Activated T-helper 1 cell treated with anti-CD3 and anti-CD28 coated beads, Interleukin-2, amount 50 U/mL, for 16 hours (primary cell): ENCODE measurements around the gene SERTAD2.

Experiments
- DNase-seq, 2 donors: peaks; one replicate each; pipeline ENCODE4 v3.0.0-alpha.2; 2020; ENCODE audit warnings: low read depth in 1 of 2, low spot score in 1 of 2

Gene SERTAD2

DNA sequence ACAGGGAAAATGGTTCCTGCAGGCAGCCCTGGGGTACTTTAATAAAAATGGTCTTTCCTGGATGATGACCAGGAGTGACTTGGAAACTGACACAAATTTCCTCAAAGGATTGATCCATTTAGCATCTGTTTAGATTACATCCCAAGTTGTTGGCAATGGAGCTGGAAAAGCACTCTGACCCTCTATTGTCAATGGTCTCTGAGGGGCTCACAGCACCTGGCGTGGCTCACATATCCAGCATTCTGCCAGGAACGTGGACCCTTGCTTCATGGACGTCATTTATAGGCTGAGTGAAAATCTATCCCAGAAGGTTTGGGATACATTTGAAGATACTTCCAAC lies 43.8 kb downstream of the SERTAD2 start:
- DNase-seq = no peak

DNA sequence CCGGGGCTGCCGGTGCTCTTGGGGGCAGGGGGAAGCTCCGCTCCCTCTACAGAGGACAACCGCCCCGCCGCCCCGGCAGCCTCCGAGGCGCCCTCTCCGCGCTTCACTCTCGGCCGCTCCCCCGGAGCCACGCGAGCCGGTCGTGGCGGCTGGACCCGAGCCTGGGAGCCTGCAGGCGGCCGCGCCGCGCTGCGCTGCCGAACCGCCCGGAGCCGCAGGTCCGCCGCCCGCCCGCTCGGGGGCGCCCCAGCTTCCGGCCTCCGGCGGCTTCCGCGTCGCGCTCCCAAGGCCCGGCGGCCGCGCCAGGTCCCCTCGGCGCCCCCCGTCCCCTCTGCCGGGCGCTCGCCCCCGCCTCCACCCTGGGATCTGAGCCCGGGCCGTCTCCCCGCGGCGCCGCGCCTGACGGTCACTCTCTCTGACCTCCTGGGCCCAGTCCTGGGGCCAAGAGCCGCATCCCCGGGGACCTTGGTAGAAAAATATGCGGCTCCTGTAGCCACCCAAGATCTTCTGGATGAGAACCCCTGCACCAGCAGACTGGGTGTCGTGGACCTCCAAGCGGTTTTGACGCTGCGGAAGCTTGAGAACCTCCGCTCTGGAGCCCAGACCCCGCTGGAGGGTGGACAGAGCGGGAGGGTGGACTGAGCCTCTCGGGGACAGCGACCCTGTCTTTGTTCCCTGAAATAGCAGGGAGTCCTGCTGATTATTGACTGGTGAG lies 44.3 kb downstream of the SERTAD2 start:
- DNase-seq = peak; percentile 35 to 62

DNA sequence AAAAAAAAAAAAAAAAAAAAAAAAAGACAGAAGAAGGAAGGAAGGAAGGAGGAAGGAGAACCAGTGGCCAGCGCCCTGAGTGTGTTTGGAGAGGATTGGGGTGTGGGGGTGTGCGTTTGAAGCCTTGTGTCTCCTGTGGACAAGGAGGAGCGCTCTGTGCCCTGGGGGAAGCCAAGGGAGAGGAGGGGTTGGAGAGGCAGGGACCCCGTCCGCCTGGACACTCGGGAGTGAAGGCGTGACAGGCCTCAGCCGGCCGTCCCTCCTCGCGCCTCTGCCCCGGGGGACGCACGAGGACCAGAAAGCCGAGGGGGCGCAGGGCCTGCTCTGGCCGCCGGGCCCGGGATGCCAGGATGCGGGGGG lies 44.9 kb downstream of the SERTAD2 start:
- no peak for DNase-seq

DNA sequence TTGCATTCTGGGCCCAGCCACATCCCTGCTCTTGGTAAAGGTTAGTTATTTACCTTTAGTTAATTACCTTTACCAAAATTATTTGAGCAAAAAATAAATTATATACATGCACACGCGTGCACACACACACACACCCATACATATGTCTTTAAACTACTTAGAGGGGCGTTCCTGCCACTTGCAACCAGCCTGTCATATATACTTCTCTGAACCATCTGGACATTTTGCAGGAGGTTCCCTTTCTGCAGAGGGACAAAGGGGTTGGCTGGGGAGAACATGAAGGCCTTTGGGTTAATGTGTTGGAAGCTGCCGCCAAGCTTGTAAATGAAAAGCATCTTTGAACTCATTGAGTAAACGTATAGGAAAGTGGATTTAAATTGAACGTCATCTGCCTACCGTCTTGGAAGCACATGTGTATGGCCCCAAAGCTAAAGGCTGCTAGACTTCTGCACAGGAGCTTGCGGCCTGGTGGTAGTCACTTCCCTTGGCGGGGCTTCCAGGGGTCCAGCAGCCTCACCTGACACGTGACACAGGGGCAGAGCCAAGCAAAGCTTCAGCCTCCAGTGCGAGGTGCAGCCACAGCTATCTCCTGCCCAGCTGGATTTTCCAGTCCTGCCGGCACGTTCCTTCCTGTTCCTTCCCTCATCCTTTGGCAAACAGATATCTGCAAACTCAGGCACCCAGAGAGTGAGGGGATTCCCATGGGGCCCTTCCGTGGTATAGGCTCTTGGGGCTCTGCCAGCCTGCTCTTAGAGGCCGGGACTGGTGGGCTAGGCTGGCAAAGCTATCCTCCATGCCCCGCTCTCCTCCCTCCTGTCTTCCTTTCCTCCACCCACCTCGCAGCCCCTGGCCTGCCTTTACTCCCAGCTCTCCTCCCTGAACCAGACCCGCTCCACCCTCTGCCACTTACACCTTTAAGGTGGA lies 46.1 kb downstream of the SERTAD2 start:
- no peak for DNase-seq

DNA sequence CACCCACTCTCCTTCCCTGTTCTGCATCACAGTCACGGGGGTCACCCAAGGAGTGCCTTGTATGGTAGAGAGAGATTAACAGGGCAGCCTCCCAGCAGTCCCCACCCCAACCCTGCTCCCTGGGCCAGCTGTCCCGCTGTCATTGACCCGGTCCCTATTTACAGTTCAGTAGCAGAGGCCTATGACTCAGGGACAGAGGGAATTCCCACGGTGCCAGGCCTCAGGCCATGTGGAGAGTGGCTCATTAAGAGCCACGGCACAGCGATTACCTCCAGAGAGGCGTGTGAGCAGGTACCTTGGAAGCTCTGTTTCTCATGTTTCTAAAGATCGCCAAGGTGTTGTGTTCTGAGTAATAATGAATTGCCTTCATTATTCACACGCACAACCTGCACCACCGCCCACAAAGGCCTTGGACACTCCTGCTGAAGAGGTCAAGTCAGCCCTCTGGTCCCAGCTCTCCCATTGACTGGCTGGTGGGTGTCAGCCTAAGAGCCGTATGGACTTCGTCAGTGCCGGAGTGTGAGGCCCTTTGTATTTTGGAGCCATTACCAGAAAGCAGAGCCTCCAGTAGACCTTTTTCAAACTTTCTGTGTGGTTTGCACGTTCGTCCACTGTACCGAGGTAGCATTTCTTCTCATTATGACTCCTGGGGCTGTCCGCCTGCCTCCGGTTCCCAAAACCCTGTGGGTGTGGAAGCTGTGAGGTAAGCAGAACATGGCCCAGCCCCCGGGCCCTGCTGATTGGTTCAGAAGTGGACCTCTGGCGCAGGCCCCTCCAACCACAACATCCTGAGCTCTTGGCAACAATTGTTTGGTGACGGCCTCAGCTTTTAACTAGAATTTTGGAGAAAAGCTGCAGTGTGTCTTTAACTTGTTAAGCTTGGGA lies 47.0 kb downstream of the SERTAD2 start:
- peak; percentile 60 to 73 for DNase-seq

DNA sequence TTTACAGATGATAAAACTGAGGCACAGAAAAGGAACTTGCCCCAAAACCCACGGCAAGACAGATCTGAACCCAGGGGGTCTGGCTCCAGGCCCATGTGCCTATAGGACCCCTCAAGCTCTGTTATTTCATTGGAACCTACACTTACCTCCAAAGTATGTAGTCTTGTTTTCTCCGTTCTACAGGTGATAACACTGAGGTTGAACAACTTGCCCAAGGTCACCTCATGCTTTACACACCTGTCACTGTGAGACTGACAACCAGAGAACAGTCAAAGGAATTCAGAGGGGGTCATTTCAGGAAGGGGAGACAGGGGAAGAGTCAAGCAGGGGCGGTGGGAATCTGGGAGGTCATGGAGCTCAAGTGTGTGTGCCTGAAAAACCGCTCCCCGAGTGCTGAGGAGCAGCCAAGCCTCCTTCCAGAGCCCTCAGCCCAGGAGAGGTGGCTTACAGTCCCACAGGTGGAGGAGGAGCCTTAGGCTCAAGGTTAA lies 47.7 kb downstream of the SERTAD2 start:
- DNase-seq = no peak

DNA sequence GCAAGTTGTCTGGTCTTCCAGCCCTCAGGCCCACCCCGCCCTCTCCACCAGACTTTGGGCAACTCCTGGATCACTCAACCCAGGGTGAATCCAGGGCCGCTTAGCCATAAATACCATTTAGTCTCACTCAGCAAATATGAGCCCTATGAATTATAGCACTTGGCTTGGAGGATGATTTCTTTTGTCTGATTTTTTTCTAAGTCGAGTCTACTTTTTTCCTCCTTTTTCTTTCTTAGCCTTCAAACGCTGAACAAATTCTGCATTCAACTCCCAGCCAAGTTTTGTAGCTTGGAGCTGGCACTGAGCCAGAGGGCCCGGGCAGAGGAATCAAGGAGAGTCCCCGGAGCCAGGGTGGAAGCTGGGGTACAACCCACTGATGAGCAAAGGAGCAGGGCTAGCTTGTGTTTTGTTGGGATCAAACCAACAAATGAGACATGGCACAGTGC lies 48.7 kb downstream of the SERTAD2 start:
- DNase-seq = no peak

DNA sequence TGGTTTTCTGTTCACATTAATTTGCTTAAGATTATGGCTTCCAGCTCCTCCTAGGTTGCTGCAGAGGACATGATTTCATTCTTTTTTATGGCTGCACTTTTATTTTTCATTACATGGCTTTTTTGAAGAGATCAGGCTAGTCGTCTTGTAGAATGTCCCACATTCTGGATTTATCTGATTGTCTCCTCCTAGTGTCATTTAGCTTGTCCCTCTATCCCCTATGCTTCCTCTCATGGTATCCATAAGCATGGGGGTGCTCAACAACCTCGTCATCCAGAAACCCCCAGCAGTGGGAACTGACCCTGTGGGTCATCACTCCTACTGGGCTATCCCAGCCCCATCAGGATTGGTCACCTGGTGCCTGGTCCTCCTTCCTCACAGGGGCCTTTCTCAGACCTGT lies 49.6 kb downstream of the SERTAD2 start:
- no peak for DNase-seq

DNA sequence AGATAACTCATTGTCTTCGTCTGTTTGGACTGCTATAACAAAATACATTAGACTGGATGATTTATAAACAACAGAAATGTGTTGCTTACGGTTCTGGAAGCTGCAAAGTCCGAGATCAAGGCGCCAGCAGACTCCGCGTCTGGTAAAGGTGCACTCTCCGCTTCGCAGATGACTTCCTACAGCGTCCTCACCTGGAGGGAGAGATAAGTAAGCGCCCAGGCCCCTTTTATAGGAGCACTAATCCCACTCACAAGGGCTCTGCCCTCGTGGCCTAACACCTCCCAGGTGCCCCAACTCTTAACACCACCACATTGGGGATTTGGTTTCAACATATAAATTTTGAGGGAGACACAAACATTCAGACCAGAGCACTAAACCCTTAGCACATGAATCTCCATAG lies 51.3 kb downstream of the SERTAD2 start:
- DNase-seq = no peak

DNA sequence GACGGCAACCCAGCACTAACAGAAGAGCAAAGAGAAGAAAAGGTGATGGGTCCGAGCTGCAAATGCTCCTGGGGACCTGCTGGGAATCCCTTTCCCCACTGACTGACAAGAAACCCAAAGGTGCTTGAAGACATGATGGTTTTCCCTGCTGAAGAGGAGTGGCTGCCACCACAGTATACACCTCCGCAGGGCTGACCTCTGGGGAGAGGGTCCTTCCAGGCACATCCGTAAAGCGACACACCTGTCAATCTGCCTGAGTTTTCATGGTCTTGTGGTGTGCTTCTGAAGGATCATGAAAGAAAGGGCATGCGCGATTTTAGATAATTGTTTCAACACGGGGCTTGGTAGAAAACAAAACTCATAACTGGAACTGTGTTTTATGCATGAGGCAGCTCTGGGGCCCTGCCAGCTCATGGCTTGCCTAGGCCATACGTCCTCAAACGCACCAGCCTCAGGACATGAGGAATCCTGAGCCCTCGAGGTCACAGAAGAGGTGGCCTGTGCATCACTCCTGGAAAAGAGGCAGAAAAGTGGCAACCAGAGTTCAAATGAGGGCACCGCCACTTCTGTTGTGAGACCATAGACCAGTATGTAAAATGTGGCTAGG lies 51.8 kb downstream of the SERTAD2 start:
- no peak for DNase-seq

DNA sequence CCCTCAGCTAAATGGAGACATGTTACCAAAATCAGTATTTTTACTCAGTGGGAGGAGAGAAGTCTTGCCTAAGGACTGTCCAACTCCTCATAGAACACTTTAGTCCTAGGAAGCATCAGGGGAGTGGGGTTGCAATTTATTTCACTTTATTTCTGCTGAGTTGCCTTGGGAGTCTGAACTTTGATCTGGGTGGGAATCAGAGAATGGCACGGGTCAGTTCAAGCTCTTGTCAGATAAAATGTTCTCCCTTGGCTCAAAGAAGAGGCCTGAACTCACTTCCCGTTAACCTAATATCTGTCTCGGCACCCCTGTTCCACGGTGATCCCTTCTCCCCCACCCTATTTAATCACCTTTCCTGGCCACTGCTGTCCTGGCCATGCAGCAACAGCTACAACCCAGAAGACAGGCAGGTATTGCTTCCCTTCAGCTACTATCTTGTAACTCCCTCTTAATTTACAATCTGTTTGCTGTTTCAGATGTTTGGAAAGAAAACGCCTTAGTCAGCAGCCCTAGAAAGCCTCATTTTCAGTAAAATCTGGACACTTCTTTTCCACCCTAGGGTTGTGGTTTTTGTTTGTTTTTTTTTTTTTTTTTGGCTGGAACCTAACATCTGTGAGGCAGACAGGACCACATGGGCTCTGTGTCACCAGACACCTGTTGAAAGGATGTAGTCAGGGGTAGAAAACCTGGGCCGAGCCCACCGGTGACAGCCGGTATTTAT lies 52.5 kb downstream of the SERTAD2 start:
- no peak for DNase-seq

DNA sequence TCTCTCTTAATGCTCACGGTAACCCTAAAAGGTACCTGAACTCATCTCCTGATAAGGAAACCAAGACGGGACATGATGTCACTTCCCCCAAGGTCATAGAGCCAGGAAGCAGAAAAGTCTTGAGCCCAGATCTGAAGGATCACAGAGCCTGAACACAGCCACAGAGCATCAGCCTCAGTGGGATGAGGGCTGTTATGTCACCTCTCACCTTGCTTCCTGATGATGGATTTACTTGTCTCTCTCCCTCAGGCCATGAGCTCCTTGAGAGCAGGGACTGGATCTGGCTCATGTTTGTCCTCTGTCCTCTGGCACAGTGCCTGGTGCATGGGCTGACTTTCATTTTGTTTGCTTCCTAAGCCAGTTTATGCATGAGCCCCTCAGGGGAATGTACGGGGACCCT lies 54.2 kb downstream of the SERTAD2 start:
- no peak for DNase-seq

DNA sequence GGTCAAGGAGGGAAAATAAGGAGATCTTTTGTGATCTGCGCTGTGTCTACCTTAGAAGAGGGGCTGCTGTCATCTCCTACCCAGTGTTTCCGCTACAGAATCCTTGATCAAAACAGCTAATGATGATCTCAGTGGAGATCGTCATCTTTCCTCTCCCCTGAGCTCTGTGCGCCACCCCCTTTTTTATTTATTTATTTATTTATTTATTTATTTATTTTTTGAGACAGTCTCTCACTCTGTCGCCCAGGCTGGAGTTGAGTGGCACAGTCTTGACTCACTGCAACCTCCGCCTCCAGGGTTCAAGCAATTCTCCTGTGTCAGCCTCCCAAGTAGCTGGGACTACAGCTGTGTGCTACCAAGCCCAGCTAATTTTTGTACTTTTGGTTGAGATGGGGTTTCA lies 55.5 kb downstream of the SERTAD2 start:
- DNase-seq = no peak

DNA sequence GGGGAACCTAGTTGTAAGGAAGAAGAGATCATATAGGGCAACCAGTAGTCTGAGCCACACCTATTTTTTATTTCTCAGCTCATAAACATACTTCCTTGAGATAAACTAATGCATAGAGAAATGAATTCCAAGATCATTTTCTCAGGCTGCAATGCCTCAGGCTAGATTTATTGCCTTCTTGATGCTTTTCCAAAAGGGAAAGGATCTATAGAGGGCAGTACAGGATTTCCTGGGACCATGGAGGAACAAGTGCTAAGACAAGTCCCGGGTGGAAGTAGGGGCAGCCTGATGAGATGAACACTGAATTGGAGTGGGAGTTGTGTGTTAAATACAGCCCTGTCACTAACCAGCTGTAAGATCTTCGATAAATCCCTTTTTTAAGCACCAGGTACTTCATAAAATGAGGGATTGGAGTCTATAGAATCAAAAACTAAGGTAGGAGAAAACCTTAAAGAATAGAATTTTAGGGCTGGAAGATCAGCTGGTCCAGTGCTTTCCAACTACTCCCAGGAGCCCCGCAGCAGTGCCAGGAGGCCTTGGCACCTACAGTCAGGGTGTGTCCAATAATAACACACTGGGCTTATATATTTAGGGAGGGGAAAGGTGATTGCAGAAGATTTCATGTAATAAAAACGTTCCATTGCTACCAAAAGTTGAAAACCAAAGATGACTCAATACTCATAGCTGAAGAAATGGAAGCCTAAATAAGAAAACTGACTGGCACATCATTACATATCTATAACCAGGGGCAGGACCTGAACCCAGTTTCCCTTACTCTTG lies 58.1 kb downstream of the SERTAD2 start:
- no peak for DNase-seq

DNA sequence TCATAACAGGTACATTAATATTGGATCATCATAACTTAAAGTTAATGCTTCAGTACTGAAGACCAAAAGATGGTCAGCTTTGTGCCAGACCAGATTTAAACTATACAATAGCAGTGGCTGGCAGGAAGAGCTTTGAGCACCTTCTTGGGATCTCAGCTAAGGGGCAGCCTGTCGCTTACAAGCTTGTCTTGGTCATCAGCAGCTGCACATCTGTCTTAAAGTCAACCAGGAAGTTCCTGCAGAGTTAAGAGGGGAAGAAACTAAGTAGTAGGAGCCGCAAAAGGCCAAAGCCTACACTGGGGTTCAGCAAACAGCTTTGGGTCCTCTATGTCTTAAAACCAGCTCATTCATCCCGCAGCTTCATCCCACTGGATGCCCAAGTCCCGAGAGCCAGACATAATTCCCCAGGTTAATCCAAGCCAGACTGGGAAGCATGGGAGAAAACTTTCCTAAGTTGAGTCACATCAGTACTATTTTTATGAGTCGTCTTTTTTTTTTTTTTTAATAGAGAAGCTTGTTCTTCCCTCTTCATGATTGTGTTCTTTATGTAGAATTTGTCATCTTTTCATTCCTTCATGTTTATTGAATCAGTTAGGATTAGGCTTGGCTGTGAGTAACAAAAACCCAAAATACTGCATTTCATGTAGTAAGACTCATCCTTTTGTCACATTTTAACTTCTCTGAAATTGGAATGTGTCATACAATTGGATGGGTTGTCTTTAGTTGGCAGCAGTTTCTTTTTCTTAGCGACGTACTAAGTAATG lies 59.3 kb downstream of the SERTAD2 start:
- DNase-seq = no peak

DNA sequence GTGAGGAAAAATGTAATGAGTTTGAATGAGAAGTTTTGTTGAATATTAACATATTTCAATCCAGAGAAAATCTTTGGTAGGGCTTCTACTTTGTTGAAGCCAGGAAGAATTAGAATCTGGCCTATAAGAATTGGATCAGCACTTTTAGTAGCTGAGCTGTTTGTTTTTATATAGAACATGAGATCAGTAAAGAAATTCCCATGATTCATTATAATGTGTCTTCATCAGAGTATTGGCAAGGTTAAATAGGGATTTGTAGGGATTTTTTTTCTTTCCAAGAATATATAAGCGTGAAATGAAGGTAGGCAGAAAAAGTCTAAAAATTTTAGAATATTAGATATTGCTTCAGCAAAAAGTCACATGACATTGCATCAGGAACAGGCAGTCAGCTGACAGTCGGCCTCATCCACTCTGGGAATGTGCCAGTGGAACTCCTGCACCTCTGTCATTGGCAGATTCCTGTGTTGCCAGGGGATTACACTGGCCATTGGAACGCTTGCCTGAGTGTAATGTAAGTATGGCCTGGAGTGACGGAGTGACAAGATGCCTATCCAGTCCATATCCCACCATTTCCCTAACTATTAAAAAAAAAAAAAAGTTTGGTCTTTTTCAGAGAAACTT lies 60.6 kb downstream of the SERTAD2 start:
- no peak for DNase-seq

DNA sequence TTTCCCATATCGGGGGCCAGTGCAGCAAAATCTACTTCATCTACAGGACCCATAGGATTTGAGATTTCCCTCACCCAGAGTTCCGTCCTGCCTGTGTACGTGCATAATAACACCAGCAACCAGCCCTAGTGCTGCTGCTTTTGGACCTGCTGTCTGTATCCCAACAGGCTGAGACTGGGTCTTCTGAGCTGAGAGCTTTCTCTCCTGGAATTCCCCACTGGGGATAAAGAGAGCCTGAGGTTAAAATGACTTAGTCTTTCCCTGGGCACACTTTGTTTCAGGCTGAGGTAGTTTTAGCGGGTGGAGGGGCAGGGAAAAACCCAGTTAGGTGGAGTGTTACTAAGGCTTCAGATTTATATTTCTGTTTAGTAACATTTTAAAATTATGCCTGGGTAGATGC lies 62.5 kb downstream of the SERTAD2 start:
- DNase-seq = no peak

DNA sequence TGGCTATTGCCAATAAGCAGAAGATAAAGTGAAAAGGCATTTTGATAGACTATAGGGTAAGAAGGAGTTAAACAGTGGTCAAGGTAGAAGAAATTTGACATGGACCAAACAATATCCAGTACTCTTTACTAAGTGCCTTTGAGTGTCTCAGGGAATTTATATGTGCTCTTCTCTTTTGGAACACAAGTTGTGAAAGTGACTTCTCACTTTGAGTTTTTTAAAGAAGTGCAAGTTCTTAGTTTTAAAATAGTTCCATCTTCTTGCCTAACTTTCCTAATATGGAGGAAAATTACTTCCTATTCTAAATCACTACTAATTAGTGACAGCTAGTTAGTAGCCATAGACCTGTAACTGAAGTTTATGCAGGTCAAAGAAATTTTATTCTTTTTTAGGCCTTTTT lies 66.2 kb downstream of the SERTAD2 start:
- DNase-seq = no peak
